Naive thymus-derived CD4-positive, alpha-beta T cell (primary cell): ENCODE results near the gene RAB3B. TPM values are rescaled to one million over a fixed set of nuclear protein-coding genes. Genes with fewer than 3 reads are reported as not detected.

Experiments
- ATAC-seq: fragments of 150-1000 bp; cut with Tn5 transposase; 2 replicates; pipeline ENCODE4 v1.10.0; 2021; ENCODE audit warnings: mild to moderate bottlenecking, moderate library complexity
- CTCF ChIA-PET: fragments of 350-600 bp; sonication (Branson Sonifier 250); formaldehyde crosslinking; loops from one replicate; lab custom pipeline; 2021; ENCODE audit warnings: antibody characterized with exemption; lab: Charles Lee
- POLR2A ChIA-PET: fragments of 350-600 bp; sonication (Branson Sonifier 250); formaldehyde crosslinking; loops from one replicate; lab custom pipeline; 2021; ENCODE audit warnings: antibody characterized with exemption, inconsistent platforms; lab: Charles Lee
- DNase-seq, 9 donors: peaks; one replicate each; pipeline versions ENCODE4 v3.0.0 to v3.0.0-alpha.2; 2020 to 2022; ENCODE audit warnings: mixed read lengths in 1 of 9
- H3K27ac ChIP-seq: one replicate; pipeline ENCODE4 v1.7.0; 2013; ENCODE audit warnings: mild to moderate bottlenecking, low read depth, low read length, moderate library complexity
- H3K27me3 ChIP-seq, 2 donors: one replicate each; pipeline ENCODE4 v1.7.0; 2013; ENCODE audit warnings: low read length in 2 of 2, mild to moderate bottlenecking in 2 of 2, moderate library complexity in 2 of 2; ENCODE audit not compliant: control insufficient read depth in 2 of 2, insufficient read depth in 2 of 2
- H3K36me3 ChIP-seq, 3 experiments: 1 replicate in 2 of 3; 2 replicates in 1 of 3; pipeline ENCODE4 v1.7.0; 2013; ENCODE audit warnings: low read length in 3 of 3, mild to moderate bottlenecking in 3 of 3, moderate library complexity in 1 of 3; ENCODE audit not compliant: insufficient read depth in 3 of 3, control insufficient read depth in 2 of 3
- H3K4me1 ChIP-seq, 2 donors: one replicate each; pipeline ENCODE4 v1.7.0; 2013; ENCODE audit warnings: low read length in 2 of 2, mild to moderate bottlenecking in 2 of 2, moderate library complexity in 1 of 2; ENCODE audit not compliant: control insufficient read depth in 2 of 2, insufficient read depth in 2 of 2
- H3K4me3 ChIP-seq: 2 replicates; pipeline ENCODE4 v1.7.0; 2013; ENCODE audit warnings: mild to moderate bottlenecking, low read length
- H3K9me3 ChIP-seq, 3 experiments: 1 replicate in 2 of 3; 2 replicates in 1 of 3; pipeline ENCODE4 v1.7.0; 2013; ENCODE audit warnings: low read length in 3 of 3; ENCODE audit not compliant: control insufficient read depth in 2 of 3
- H3K27ac Mint-ChIP-seq, 9 donors: one replicate each; pipeline ENCODE4 v1.8.0; 2020 to 2022; ENCODE audit warnings: mixed read lengths in 9 of 9, mild to moderate bottlenecking in 8 of 9, moderate library complexity in 5 of 9, inconsistent platforms in 2 of 9
- H3K27me3 Mint-ChIP-seq, 5 donors: one replicate each; pipeline ENCODE4 v1.8.0; 2021 to 2022; ENCODE audit warnings: mixed read lengths in 5 of 5, mild to moderate bottlenecking in 1 of 5
- H3K36me3 Mint-ChIP-seq, 5 donors: one replicate each; pipeline ENCODE4 v1.8.0; 2020 to 2022; ENCODE audit warnings: mixed read lengths in 5 of 5, mild to moderate bottlenecking in 3 of 5, inconsistent platforms in 1 of 5
- H3K4me1 Mint-ChIP-seq, 7 donors: one replicate each; pipeline ENCODE4 v1.8.0; 2020 to 2022; ENCODE audit warnings: mixed read lengths in 7 of 7, mild to moderate bottlenecking in 3 of 7, inconsistent platforms in 1 of 7
- H3K4me3 Mint-ChIP-seq, 10 donors: one replicate each; pipeline ENCODE4 v1.8.0; 2020 to 2022; ENCODE audit warnings: mild to moderate bottlenecking in 10 of 10, mixed read lengths in 10 of 10, moderate library complexity in 6 of 10, inconsistent platforms in 2 of 10
- H3K9me3 Mint-ChIP-seq, 11 donors: one replicate each; pipeline ENCODE4 v1.8.0; 2020 to 2022; ENCODE audit warnings: mixed read lengths in 11 of 11, mild to moderate bottlenecking in 4 of 11, inconsistent platforms in 1 of 11, moderate library complexity in 1 of 11
- intact Hi-C, 2 donors: fragments of 100-400 bp; cut with micrococcal nuclease; formaldehyde crosslinking; loops; one replicate each; pipeline ENCODE4 v1.15.1; 2023
- polyA plus RNA-seq, 2 donors: library from polyadenylated mRNA; unstranded; fragments of 300-500 nt; fragmentation: Illumina TruSeq; gene quantifications; one replicate each; pipeline ENCODE4 v1.2.3, GENCODE V29; 2021
- total RNA-seq, 6 experiments: library from RNA in 5 of 6; stranded (reverse) in 5 of 6; gene quantifications; 1 replicate in 5 of 6; 2 replicates in 1 of 6; pipeline ENCODE4 v1.2.3 and lab custom pipeline; 2021 to 2026

RAB3B gene
- total and polyA plus RNA-seq, 7 experiments from 2014 or later, result 0.03 TPM; not detected in 6

DNA sequence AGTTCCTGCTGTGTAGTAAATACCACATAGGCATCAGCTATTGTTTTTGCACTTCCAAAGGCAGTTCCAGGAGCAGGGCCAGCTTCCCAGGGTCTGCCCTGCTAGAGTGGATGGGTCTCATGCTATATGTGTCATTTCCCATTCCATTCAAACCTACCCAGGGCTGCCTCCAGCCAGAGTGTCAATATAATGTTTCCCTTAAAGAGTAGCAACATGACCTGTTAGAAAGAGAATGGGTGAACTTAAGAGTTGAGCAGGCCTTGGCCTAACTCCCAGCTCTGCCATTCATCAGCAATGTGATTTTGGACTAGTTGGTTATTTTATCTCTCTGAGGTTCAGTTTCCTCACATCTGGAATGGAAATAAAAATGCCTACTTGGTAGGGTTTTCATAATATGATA is 44.9 kb downstream of the RAB3B start:
- CTCF ChIA-PET, result no interaction called here
- no peak overlapping the region for H3K4me3 Mint-ChIP-seq

DNA sequence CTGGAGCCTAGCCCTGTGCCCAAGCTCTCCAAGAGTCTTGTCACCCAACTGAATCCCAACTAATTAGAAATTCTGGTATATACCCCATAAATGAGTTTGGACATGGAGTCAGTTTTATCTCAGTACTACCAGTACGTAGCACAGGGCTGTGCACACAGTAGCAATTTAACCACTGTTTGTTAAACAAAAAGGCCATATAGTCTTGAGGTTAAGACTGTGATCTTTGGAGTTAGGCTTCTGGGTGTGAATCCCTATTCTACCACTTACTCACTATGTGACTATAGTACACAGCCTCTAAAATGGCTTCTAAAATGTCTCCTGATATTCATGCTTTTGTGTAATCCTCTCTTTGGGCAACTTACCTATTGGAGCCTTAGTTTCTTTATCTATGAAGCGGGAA is 48.2 kb downstream of the RAB3B start:
- Histone ChIP-seq H3K9me3 (peaks cover 0 to 12% (median 0%) of the 10 kb centered on the region in 3 experiments), H3K27me3 (no peaks in the 10 kb centered on the region), H3K36me3 (no peaks in the 10 kb centered on the region), H3K4me3 (no peak overlapping the region), H3K4me1 (no peaks in the 10 kb centered on the region), H3K27ac (no peak overlapping the region)
- Mint-ChIP-seq H3K36me3 (peaks cover 0 to 12% (median 3%) of the 10 kb centered on the region in 5 donors), H3K27ac (no peak overlapping the region), H3K4me3 (no peak overlapping the region), H3K4me1 (no peaks in the 10 kb centered on the region), H3K27me3 (peaks cover 0 to 8% (median 0%) of the 10 kb centered on the region in 5 donors), H3K9me3 (peaks cover 1 to 24% (median 11%) of the 10 kb centered on the region in 11 donors)
- ATAC-seq (no peak), DNase-seq (no peak)
- intact Hi-C loops, result no loop called here
- POLR2A ChIA-PET, result interaction anchor here (0.9 kb wide), 1 partner anchor 56 kb away, joined by 3 read pairs; no protein-coding TSS in a partner anchor
- CTCF ChIA-PET, result no interaction called here

More for the DNA sequence above, 44.9 kb downstream of the RAB3B start:
- ATAC-seq (no peak), DNase-seq (no peak)
- no peaks in the 10 kb centered on the region for H3K4me1 ChIP-seq
- H3K27me3 ChIP-seq, result no peaks in the 10 kb centered on the region
- intact Hi-C loops, result no loop called here
- H3K4me3 ChIP-seq, result no peak overlapping the region
- peaks cover 0 to 11% (median 5%) of the 10 kb centered on the region in 5 donors for H3K27me3 Mint-ChIP-seq
- H3K27ac ChIP-seq, result no peak overlapping the region
- peaks cover 0 to 12% (median 0%) of the 10 kb centered on the region in 3 experiments for H3K9me3 ChIP-seq
- H3K36me3 Mint-ChIP-seq, result peaks cover 0 to 17% (median 4%) of the 10 kb centered on the region in 5 donors
- H3K36me3 ChIP-seq, result no peaks in the 10 kb centered on the region
- POLR2A ChIA-PET, result no interaction called here
- H3K9me3 Mint-ChIP-seq, result peaks cover 4 to 29% (median 11%) of the 10 kb centered on the region in 11 donors
- H3K27ac Mint-ChIP-seq, result no peak overlapping the region
- no peaks in the 10 kb centered on the region for H3K4me1 Mint-ChIP-seq

DNA sequence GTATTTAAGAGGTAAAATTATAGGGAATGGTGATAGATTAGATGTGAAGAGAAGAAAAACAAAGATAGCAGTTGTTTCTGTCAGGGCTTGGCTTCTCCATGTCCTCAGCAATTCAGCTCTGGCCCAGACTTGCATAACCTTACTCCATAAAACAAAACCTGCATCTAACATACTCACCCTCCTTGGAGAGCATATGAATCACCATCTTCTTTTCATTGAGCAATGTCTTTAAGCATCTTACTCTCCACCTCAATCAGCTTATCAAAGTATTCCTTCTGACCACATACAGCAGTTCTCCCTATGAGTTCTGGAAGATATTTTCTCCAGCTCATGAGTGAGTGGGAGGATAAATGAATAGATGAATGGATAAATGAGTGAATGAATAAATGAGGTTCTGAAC is 49.0 kb downstream of the RAB3B start:
- Mint-ChIP-seq H3K9me3 (peaks cover 1 to 24% (median 11%) of the 10 kb centered on the region in 11 donors), H3K27ac (no peak overlapping the region), H3K27me3 (peaks cover 0 to 8% (median 0%) of the 10 kb centered on the region in 5 donors), H3K36me3 (peaks cover 0 to 12% (median 3%) of the 10 kb centered on the region in 5 donors), H3K4me1 (no peaks in the 10 kb centered on the region), H3K4me3 (no peak overlapping the region)
- intact Hi-C loops, result no loop called here
- H3K36me3 ChIP-seq, result no peaks in the 10 kb centered on the region
- no peaks in the 10 kb centered on the region for H3K4me1 ChIP-seq
- H3K27ac ChIP-seq, result no peak overlapping the region
- ATAC-seq (no peak), DNase-seq (no peak)
- POLR2A ChIA-PET, result interaction anchor here (0.9 kb wide), 1 partner anchor 57 kb away, joined by 3 read pairs; no protein-coding TSS in a partner anchor
- H3K4me3 ChIP-seq, result no peak overlapping the region
- CTCF ChIA-PET, result no interaction called here
- H3K9me3 ChIP-seq, result peaks cover 0 to 12% (median 0%) of the 10 kb centered on the region in 3 experiments
- H3K27me3 ChIP-seq, result no peaks in the 10 kb centered on the region

DNA sequence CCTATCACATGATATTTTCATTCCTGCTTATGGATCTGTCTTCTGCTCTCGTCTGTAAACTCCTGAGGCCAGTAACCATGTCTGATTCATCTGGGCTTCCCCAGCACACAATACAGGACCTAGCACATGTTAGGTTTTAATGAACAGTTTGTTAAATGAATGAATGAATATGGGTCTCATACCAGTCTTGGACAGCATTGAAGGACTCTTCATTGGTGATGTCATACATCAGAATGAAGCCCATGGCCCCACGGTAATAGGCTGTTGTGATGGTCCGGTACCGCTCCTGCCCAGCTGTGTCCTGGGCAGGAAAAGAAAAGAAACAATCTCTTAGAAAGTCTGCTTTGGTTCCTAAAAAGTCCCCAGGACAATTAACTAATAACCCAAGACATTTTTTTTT is 53.4 kb downstream of the RAB3B start:
- intact Hi-C loops, result no loop called here
- Mint-ChIP-seq H3K36me3 (peaks cover 0 to 10% (median 3%) of the 10 kb centered on the region in 5 donors), H3K27ac (no peak overlapping the region), H3K27me3 (peaks cover 0 to 7% (median 3%) of the 10 kb centered on the region in 5 donors), H3K4me3 (no peak overlapping the region), H3K4me1 (no peaks in the 10 kb centered on the region), H3K9me3 (peaks cover under 1 to 22% (median 9%) of the 10 kb centered on the region in 11 donors)
- no peak overlapping the region for H3K27ac ChIP-seq
- DNase-seq (no peak), ATAC-seq (no peak)
- no peak overlapping the region for H3K4me3 ChIP-seq
- peaks cover 0 to 12% (median 0%) of the 10 kb centered on the region in 3 experiments for H3K9me3 ChIP-seq
- H3K27me3 ChIP-seq, result no peaks in the 10 kb centered on the region
- ChIA-PET POLR2A (no interaction called here), CTCF (no interaction called here)
- H3K4me1 ChIP-seq, result no peaks in the 10 kb centered on the region
- no peaks in the 10 kb centered on the region for H3K36me3 ChIP-seq

DNA sequence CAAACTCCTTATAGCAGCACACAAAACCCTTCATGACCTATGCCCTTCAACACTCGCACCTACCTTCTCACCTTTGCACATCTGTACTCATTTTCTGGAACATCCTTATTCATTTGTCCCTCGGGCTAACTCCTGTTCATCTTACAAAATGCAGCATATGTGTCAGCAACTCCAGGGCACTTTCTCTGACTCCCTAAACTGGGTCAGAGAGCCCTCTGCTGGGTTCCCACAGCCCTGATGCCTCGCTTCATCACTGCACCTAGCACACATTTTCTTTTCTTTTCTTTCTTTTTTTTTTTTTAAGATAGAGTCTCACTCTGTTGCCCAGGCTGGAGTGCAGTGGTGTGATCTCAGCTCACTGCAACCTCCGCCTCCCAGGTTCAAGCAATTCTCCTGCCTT is 54.0 kb downstream of the RAB3B start:
- Histone ChIP-seq H3K9me3 (peaks cover 0 to 7% (median 0%) of the 10 kb centered on the region in 3 experiments), H3K27ac (no peak overlapping the region), H3K4me1 (no peaks in the 10 kb centered on the region), H3K4me3 (no peak overlapping the region), H3K36me3 (no peaks in the 10 kb centered on the region), H3K27me3 (no peaks in the 10 kb centered on the region)
- Mint-ChIP-seq H3K27ac (no peak overlapping the region), H3K4me1 (no peaks in the 10 kb centered on the region), H3K9me3 (peaks cover 0 to 16% (median 7%) of the 10 kb centered on the region in 11 donors), H3K36me3 (peaks cover 0 to 7% (median 3%) of the 10 kb centered on the region in 5 donors), H3K27me3 (peaks cover 0 to 7% (median 4%) of the 10 kb centered on the region in 5 donors), H3K4me3 (no peak overlapping the region)
- ChIA-PET CTCF (no interaction called here), POLR2A (no interaction called here)
- intact Hi-C loops, result no loop called here
- no peak for DNase-seq
- no peak for ATAC-seq

DNA sequence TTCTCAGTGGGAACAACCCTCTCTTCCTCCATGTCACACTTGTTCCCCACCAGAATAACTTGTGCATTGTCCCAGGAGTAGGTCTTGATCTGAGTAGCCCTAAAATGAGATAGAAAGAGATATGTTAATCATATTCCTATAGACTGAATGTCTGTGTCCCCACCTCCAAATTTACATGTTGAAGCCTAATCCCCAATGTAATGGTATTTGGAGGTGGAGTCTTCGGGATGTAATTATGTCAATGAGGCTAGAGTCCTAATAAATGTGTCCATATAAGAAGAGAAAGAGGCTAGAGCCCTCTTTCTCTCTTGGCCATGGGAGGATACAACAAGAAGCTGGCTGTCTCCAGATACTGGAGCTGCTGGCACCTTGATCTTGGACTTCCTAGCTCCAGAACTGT is 57.2 kb downstream of the RAB3B start:
- CTCF ChIA-PET, result no interaction called here
- DNase-seq (no peak), ATAC-seq (no peak)
- H3K9me3 ChIP-seq, result no peaks in the 10 kb centered on the region
- no peak overlapping the region for H3K4me3 Mint-ChIP-seq
- H3K27ac Mint-ChIP-seq, result no peak overlapping the region
- H3K27me3 ChIP-seq, result no peaks in the 10 kb centered on the region
- H3K36me3 Mint-ChIP-seq, result no peaks in the 10 kb centered on the region
- H3K9me3 Mint-ChIP-seq, result no peaks in the 10 kb centered on the region
- no peak overlapping the region for H3K27ac ChIP-seq
- no peaks in the 10 kb centered on the region for H3K4me1 Mint-ChIP-seq
- no peak overlapping the region for H3K4me3 ChIP-seq
- H3K4me1 ChIP-seq, result no peaks in the 10 kb centered on the region
- POLR2A ChIA-PET, result no interaction called here
- no peaks in the 10 kb centered on the region for H3K36me3 ChIP-seq
- peaks cover 0 to 18% (median 11%) of the 10 kb centered on the region in 5 donors for H3K27me3 Mint-ChIP-seq
- intact Hi-C loops, result no loop called here

DNA sequence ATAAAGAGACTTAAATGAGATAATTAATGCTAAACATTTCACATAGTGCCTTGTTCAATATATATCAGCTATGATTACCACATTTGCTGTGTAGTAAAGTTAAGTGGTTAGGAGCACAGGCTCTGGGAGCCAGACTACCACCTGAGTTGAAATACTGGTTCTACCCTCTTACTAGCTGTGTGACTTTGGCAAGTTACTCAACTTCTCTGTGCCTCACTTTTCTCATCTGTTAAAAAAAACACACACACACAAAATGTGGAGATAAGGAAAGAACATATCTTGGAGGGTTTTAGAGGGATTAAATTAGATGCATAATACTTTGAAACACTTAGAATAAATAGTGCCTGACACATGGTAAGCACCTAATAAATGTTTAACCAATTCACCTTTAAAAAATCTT is 60.2 kb downstream of the RAB3B start:
- Mint-ChIP-seq H3K36me3 (no peaks in the 10 kb centered on the region), H3K4me3 (no peak overlapping the region), H3K9me3 (peaks cover 0 to 2% (median 0%) of the 10 kb centered on the region in 11 donors), H3K27ac (no peak overlapping the region), H3K4me1 (no peaks in the 10 kb centered on the region), H3K27me3 (peaks cover 0 to 21% (median 9%) of the 10 kb centered on the region in 5 donors)
- no peak for ATAC-seq
- Histone ChIP-seq H3K36me3 (no peaks in the 10 kb centered on the region), H3K27ac (no peak overlapping the region), H3K4me1 (no peaks in the 10 kb centered on the region), H3K4me3 (no peak overlapping the region), H3K9me3 (no peaks in the 10 kb centered on the region), H3K27me3 (no peaks in the 10 kb centered on the region)
- no peak for DNase-seq
- ChIA-PET CTCF (no interaction called here), POLR2A (interaction anchor here (0.6 kb wide), 1 partner anchor 320 kb away, joined by 3 read pairs; no protein-coding TSS in a partner anchor)
- intact Hi-C loops, result no loop called here
